Measurements from ENCODE around the gene OASL. TPM values are rescaled to one million over a fixed set of nuclear protein-coding genes. Genes with fewer than 3 reads are reported as not detected.

The OASL gene
- total RNA-seq, 1 experiment from 2014 or later, result 4.5 TPM

DNA sequence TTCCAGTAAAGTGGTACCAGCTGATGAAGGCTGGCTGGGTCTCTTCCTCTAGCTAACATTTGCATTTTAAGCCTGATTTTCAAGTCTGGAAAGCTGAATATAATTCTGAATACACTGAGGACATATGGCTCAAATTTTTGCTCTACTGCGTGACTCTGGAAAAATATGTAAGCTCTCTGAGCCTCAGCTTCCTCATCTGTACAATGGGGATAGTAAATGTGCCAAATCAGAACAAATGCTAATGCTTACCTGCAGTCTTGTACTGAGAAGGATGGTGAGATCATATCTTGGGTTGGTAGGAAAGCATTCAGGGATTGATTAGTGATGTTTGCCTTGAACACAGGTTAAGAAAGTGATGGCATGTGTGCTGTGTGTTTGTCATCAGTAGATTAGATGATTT, 46.1 kb downstream of the OASL start:
- DNase-seq (ENCODE audit: low read depth), result no peak

DNA sequence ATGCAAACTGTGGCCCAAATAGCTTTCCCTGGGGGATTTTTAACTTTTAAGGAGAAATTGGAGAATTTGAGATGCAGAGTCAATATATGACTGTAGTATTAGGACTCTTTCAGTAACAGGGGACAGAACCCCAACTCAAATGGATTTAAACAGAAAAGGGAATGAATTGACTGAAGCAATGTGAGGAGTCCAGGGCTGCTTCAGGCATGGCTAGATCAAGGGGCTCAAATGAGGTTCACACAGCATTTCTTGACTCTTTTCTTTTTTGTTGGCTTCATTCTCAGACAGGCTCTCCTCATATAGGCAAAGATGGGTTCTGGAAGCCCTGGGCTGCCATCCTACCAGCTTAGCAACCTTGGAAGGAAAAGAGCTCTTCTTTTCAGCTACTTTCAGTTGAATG, 47.1 kb downstream of the OASL start:
- no peak for DNase-seq (ENCODE audit: low read depth)

DNA sequence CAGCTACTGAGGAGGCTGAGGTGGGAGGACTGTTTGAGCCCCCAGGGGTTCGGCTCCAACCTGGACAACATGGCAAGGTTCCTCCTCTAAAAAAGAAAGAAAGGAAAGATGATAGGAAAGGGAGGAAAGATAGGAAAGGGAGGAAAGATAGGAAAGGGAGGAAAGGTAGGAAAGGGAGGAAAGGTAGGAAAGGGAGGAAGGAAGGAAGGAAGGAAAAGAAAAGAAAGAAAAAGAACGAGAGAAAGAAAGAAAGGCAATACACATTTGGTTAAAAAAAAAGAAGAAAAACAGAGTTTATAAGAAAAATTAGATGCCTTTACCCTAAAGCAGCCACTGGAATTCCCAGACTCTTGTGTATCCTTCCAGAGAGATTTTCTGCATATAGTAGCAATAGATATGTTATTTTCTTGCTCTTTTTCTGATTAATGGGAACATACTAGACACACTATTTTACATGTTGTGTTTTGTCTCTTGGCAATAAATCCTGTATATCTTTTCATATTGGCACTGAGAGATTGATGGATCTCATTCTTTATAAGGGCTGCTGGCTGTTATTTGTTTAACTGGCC, 48.5 kb downstream of the OASL start:
- no peak for DNase-seq (ENCODE audit: low read depth)

DNA sequence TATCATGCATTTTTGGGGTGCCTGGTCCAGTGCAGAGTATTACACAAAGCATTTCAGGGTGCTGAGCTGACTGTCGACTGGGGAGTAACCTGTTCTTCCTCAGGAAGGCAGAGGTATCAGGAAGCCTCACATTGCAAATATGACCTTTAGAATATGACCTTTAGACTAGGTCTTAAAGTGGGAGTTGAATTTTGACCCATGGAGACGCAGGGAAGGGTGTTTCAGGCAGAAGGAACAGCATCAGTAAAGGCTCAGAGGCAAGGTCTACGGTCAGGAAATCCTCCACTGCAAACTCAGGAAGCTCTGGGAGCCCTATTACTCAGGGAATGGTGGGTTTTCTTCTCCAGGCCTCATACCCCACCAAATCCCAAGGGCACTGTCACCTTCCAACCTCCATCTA, 49.4 kb downstream of the OASL start:
- no peak for DNase-seq (ENCODE audit: low read depth)

DNA sequence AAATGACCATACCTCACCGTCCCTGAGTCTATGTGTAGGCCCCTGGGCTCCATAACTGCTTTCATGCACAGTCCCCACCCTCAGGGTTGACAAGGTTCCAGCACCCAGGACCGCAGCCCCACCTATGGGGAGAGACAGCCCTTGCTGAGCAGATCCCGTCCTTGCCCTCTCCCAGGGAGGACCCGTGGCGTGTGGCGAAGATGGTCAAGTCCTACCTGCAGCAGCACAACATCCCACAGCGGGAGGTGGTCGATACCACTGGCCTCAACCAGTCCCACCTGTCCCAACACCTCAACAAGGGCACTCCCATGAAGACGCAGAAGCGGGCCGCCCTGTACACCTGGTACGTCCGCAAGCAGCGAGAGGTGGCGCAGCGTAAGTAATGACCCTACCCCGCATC, 50.4 kb downstream of the OASL start:
- no peak for DNase-seq (ENCODE audit: low read depth)

DNA sequence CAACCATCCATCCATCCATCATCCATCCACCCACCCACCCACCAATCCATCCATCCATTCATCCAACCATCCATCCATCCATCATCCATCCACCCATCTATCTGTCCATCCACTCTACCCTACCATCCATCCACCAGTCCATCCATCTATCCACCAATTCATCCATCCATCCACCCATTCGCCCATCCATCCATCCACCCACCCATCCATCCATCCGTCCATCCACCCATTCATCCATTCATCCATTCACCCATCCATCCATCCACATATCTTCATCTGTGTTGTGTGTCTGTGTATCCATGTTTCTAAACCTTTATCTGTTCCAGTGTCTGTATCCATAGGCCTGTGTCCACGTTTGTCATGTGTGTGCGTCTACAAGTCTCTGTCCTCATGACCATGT, 50.8 kb downstream of the OASL start:
- no peak for DNase-seq (ENCODE audit: low read depth)

DNA sequence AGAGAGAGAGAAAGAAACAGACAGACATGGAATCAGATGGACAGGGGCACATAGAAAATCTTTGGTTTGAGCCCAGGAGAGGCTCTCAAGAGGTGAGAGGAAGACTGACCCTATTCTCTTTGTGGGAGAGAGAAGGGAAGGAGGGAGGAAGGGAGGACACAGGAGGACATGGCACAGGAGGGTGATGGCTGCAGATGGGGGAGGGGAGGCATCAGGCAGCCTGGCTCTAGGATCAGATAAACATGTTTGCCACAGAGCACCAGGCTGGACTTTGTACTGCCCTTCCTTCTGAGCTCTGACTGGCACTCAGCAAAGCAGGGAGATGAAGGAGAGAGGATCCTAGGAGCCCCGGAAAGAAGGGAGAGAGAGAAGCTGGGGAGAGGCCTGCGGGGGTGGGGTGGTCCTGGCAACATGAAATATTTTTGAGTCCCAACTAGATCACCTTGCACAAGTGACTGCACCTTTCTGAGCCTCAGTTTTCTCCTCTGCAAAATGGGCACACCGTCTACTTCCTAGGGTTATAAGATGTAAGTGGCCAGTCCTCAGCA, 54.6 kb downstream of the OASL start:
- DNase-seq (ENCODE audit: low read depth), result no peak

DNA sequence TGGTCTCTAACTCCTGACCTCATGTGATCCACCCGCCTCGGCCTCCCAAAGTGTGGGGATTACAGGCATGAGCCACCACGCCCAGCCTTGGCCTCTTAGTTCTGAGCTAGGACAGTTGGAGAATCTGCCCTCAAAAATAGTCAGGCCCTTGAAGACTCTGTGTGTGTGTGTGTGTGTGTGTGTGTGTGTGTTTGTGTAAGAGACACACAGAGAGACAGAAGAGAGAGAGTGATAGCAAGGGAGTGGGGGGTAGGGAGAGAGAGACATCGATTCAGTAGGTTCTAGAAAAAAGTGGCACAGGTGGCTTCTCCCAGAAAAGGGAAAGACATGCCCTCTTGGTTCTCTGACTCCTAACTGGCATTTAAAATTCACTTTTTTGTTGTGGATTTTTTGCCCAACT, 55.3 kb downstream of the OASL start:
- DNase-seq (ENCODE audit: low read depth), result no peak

DNA sequence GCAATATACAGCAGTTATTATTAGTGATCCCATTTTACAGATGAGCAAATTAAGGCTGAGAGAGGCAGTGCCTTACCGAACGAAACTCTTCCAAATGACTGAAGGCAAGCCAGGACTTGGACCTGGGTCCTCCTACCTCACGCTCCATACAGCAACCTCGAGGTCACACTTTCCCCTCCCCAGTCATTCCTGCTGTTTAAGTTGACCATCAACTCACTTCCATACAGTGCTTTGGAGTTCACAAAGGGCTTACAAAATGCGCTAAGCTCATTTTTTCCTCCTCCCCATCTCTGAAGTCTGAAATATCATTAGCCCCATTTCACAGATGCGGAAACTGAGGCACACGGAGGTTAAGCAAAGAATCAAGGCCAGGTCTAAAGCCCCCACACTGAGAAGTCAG, 56.4 kb downstream of the OASL start:
- no peak for DNase-seq (ENCODE audit: low read depth)

DNA sequence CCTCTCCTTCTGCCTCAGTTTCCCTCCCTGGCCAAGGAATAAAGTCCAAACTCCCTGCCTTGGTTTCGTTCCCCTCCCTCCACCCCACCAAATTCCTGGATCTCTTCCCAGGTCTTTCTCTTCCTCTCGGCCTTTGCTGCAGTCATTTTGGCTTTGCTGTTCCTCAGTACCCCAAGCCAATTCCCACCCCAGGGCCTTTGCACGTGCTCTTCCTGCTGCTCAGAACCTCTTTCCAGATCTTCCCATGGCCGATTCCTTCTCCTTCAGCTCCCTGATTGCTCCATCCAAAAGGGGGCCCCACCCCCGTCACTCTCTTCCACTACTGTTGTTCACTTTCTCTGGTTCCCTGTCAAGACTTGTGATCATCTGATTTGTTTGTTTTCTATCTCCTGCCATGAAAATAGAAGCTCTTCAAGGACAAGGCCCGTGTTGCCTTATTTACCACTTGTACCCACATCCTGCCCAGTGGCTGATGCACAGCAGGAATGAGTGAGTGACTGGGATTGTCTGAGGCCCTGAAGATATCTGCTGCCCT, 57.6 kb downstream of the OASL start:
- no peak for DNase-seq (ENCODE audit: low read depth)

DNA sequence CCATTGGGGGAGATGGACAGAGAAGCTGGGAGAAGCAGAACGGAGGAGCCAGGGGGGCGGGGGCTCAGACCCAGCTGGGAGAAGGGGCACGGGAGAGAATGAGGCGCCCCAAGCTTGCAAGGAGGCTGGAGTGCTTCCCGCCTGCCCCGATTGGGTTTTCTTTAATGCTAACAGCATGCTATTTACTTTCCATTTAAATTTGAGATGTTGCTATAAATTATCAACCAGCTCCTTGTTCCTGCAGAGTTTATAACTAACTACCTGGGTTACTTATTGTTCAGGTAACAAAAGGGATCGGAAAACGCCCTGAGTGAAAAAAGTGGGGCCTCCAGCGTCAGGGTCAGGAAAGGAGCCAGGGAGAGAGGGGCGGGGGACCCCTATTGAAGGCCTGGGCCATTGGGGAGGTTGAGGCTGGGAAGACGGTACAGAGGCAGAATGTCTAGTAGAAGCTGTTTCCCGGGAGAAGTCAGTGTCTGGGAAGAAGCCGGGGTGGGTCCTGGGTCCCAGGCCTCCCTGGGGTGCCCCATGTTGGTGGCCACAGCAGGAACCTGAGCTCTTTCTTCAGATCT, 58.2 kb downstream of the OASL start:
- DNase-seq (ENCODE audit: low read depth), result no peak

DNA sequence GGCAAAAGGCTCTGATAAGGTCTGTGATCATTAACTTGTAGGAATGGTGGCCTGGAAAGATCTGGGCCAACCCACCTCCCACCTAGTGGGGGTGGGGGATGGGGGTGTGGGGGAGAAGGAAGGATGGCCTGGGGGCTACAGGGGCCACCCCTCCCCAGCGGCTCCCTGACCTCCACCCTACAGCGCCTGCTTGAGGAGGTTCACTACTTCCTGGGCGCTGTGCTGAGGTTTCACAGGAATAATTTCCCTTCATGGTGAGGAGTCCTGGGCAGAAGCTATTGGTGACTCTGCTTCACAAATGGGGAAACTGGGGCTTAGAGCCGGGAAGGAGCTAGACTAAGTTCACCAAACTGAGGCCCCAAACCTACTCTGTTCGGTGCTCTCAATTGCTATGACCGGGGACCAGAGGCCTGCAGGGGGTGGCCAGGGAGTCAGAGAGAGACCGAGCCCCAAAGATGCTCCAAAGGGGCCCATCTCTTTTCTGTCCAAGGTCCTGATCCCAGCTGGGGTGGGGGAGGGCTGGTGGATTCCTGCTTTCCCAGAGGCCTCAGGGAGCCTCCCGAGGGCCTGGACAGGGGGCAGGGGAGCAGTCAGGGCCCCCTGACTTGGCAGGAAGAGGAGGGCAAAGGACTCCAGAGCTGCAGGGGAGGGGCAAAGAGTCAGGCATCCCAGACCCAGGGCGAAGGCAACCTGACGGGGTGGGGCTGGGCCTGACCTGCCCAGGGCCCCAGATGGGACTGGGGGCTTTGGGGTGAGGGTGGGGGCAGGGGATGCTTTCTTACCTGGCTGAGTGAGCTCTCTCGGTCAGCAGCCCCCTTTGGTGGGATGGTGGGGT, 59.0 kb downstream of the OASL start:
- no peak for DNase-seq (ENCODE audit: low read depth)

DNA sequence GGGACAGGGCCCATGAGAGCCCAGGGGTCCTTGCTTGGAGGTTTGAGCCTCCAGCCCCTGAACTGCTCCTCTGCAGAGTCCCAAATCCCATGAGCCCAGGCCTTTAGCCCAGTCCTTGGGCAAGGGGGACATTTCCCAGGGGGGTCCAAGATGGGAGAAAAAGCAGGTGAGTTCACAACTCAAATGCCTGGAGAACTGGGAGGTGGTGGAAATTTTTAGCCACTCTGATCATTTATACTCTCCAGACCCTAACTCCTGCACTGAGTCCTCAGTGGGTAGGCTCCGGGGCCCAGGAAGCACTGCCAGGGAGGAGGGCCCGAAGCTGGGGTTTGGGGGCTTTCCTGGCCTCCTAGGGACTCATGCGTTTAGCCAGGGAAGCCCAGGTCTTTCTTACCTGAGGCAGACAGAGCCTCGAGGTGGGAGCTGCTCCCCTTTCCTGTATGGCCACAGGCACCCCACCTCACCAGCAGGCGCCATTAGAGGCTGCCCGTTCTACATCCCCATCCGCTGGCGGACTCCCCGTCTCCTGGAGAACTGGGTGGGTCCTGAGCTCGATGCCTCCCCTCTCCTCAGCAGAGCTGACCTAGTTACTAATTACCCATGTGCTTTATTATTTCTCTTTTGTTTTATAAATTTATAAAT, 59.7 kb downstream of the OASL start:
- DNase-seq (ENCODE audit: low read depth), result no peak

DNA sequence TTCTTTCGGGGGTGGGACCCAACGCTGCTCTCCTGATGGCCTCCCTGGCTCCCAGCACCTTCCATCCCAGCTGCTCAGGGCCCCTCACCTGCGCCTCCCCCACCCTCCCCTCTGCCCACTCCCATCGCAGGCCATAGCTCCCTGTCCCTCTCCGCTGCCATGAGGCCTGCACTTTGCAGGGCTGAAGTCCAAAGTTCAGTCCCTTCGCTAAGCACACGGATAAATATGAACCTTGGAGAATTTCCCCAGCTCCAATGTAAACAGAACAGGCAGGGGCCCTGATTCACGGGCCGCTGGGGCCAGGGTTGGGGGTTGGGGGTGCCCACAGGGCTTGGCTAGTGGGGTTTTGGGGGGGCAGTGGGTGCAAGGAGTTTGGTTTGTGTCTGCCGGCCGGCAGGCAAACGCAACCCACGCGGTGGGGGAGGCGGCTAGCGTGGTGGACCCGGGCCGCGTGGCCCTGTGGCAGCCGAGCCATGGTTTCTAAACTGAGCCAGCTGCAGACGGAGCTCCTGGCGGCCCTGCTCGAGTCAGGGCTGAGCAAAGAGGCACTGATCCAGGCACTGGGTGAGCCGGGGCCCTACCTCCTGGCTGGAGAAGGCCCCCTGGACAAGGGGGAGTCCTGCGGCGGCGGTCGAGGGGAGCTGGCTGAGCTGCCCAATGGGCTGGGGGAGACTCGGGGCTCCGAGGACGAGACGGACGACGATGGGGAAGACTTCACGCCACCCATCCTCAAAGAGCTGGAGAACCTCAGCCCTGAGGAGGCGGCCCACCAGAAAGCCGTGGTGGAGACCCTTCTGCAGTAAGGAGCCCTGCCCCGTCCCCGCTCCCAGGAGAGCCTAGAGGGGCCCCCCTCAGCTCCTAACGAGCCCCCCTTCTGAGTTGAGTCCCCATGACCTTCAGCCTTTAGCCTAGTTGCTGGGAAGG, 60.5 kb downstream of the OASL start, which contains the start of gene HNF1A:
TSS of gene HNF1A (plus strand) at position 248 of the 924 bp plus-strand sequence. CDS start at position 474, 226 bp downstream.
- no peak for DNase-seq (ENCODE audit: low read depth)

DNA sequence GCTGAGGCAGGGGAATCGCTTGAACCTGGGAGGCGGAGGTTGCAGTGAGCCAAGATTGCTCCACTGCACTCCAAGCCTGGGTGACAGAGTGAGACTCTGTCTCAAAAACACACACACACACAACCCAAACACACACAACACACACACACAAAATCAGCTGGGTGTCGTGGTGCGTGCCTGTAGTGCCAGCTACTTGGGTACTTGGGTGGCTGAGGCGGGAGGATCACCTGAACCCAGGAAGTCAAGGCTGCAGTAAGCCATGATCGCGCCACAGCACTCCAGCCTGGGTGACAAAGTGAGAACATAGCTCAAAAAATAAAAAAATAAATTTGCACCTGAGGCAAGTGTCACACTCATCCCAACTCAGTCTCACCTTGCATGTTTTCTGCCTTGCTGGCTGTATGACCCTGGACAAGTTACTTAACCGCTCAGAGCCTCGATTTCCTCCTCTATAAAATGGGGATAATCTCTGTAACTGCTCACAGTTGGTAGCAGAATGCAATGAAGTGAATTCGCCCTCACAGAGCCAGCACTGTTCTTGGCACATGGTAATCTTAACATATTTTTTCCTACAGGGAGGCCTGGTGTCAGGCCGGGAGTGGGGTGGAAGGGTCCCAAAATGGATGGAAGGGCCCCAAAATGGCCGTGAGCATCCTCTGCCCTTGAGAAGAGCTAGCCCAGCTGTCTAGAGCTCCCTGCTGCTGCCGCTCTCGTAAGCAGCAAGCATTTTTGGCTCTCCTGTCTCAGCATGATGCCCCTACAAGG, 61.3 kb downstream of the OASL start:
- DNase-seq (ENCODE audit: low read depth), result no peak

DNA sequence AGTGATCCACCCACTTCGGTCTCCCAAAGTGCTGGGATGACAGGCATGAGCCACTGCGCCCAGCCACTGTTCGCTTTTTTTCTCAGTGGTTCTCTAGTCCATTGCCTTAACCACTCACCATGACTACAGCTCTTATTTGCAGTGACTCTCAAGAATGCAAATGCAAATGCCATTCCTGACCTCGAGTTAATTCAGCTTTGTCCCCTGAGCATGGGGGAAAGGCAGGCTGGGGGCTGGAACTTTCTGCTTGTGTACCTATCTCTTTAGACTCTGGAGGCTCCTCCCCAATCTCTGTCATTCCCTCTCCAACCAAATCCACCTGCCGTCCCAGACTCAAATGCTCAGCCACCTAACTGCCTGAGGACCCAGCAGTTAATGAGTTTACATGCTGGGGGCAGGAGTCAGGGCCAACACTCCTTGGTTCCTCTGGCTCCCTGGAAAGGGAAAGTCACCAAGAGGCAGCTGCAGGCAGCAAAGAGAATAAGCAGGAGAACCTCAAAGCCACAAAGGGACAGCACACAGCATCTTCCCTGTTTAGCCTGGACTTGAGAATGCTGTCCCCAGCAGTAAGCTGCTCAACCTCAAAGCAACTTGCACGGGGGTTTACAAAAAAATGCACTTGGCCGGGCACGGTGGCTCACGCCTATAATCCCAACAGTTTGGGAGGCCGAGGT, 66.0 kb downstream of the OASL start:
- no peak for DNase-seq (ENCODE audit: low read depth)

DNA sequence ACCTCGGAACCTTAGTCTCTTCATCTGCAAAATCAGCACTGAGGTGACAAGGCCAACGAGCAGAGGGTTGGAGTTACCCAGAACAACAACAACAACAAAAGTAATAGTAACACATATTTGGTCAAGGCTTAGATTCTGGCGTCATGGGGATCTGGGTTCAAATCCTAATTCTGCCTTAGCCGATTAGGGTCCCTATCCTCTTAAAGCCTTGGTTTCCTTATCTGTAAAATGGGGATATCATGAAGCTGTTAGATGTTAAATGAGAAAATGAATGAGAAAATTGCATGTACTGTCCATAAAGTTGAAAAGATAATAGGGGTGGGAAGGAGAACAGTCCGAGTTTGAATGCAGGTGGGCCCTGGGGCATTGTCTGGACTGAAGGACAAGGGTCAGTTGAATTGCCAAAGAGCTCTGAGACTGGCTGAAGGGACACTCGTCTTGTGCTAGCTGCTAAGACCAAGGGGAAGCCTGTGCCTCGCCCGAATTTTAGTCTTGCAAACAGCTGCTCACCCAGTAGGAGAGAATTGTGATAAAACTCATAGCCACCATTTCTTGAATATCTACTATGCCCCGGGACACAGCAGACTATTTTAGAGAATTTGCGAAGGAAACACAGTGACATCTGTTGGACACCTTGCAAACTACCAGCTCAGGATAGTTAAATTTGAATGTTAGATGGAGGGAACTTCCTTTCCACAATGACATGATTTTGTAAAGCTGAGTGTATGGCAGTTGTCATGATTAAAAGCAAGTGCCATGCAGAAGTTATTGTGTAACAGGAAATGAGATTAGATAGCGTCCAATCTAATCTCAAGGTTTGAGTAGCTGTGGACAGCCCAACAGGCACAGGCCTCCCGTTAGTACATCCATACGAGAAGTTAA, 67.5 kb downstream of the OASL start:
- DNase-seq (ENCODE audit: low read depth), result peak; percentile 62

DNA sequence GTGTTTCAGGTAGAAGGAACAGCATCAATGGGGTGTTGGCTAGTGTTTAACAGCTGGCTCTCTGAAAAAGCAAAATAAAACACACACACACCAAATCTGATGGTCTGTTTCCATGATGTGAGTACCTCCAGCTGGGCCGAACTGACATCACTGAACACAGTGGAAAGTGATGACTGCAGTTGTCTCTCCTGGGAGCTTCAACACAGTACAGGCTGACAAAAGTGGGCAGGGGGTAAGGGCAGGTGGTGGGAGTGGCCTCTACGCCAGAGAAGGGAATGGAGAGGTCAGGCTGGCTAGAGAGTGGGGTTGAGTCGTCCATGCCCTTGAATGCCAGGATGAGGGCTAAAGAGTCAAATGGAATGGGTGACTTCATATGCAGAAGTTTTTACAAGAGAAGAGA, 68.7 kb downstream of the OASL start:
- no peak for DNase-seq (ENCODE audit: low read depth)
